Measurements from ENCODE around the gene ANKRD2. TPM values are rescaled to one million over a fixed set of nuclear protein-coding genes. Genes with fewer than 3 reads are reported as not detected.
"Not testable (repeated sequence)": the region's sequence is repeated elsewhere in the genome, so short reads cannot be mapped to it uniquely, and the experiment has no call there.

ANKRD2 gene
- polyA plus RNA-seq, 1 donor = 0.53 TPM

DNA sequence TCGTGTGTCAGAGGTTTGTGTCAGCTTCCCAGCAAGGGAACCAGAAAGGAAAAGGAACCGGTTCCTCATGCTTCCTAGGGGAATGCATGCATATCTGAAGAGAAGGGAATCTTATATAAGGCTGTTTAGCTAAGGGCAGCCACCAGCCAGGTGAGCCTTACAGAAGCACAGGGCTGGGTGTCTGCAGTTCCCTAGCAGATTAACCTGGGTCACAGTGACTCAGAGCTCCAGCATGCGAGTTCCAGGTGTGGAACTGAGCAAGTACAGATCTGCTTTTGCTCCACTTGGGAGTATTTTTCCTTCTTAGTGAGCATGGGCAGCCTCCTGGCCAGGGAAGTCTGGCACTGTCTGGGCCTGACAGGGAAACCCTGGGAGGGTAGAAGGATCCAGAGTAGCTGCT lies 957 bp upstream of the ANKRD2 start:
- DNase-seq = no peak

DNA sequence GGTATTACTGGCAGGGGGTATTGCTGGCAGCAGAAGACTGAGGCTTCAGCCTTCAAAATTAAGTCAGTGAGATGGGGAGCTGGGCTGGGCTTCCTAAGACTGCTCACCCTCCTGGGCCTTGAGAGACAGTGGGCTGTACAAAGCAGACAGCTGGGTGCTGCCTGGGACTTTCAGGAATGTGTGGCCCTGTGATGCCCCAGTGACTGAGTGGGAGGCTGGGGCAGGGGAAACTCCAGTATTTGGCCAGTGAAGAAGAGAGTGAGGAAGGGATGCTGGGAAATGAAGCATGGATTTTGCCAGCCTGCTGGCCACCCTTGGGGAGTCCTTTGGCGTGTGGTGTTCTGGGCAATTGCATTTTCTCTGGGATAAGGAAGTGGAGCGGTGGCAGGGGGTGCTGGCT lies 442 bp downstream of the ANKRD2 start:
- DNase-seq = no peak

DNA sequence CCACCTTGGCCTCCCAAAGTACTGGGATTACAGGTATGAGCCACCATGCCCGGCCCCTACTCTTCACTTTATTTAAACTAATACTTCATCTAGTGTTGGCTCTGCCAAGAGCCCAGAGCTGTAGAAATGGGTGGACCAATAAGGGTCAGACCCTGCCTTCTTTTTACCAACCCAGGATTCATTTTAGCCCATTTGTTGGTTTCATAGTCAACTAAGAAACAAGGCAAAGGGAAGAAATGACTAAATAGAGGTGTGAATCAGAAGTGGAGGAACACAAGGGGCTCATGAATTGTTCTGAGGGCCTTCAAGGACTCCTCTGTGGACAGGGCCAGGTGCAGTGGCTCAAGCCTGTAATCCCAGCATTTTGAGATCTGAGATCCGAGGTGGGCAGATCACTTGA lies 1.1 kb downstream of the ANKRD2 start:
- no peak for DNase-seq

DNA sequence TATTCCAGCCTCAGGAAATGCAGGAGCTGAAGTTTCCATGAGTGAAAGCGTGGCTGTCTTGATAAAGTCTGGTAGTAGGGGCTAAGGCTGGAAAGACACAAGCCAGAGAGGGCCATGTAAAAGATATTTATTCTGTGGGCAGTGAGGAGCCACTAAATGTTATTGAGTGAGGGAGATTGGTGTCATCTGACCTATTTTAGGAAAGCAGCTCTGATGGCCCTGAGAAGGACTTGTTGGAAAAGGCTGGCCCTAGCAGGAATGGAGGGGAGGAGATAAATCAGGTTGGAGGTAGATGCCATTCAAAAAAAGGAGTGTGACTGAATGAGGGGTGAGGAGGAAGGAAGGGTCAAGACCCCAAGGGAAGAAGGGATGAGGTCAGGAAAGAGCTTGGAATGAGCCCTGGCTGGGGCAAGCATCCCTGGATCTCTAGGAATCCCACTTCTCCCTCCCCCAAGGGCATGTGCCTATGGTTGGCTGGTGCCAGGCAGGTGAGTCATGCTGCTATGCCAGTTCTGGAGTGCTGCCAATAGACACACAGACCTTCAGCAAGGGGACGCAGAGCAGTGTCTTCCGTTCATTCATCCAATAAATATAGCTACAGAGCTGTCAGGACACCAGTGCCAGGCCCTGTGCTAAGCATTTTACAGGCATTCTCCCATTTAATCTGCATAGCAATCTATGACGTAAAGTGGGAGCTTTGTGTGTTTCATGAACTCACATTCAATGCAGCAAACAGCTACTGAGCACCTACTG lies 2.0 kb downstream of the ANKRD2 start:
- peak; percentile 72 for DNase-seq

GRCh38 chr10:97575127-97575668 lies 2.6 kb downstream of the ANKRD2 start:
- no peak for DNase-seq

DNA sequence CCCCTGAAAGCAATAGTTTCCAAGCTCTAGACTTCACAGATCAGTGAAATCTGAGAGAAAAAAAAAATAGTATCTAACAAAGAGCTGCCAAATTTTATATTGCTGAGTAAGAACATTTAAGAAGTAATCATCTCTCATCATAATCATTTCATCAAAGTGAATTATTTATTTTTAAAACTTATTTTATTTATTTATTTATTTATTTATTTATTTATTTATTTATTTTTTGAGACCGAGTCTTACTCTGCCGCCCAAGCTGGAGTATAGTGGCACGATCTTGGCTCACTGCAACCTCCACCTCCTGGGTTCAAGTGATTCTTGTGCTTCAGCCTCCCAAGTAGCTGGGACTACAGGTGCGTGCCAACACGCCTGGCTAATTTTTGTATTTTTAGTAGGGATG lies 3.9 kb downstream of the ANKRD2 start:
- DNase-seq = not testable (repeated sequence)

DNA sequence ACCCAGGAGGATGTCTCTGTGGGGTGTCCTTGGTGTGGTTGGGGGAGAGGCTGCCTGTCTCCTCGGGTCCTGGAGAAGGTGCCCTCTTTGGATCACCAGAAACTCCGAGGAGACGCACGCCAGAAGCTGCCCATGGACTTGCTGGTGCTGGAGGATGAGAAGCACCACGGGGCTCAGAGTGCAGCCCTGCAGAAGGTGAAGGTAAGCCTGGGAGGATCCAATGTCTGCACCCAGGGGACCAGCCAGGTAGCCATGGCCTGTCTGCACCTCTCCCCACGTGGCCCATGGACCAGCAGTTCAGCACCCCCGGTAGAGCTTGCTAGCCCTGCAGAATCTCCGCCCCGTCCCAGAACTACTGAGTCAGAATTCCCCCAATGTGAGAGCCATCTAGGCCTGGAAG lies 5.1 kb downstream of the ANKRD2 start:
- no peak for DNase-seq

DNA sequence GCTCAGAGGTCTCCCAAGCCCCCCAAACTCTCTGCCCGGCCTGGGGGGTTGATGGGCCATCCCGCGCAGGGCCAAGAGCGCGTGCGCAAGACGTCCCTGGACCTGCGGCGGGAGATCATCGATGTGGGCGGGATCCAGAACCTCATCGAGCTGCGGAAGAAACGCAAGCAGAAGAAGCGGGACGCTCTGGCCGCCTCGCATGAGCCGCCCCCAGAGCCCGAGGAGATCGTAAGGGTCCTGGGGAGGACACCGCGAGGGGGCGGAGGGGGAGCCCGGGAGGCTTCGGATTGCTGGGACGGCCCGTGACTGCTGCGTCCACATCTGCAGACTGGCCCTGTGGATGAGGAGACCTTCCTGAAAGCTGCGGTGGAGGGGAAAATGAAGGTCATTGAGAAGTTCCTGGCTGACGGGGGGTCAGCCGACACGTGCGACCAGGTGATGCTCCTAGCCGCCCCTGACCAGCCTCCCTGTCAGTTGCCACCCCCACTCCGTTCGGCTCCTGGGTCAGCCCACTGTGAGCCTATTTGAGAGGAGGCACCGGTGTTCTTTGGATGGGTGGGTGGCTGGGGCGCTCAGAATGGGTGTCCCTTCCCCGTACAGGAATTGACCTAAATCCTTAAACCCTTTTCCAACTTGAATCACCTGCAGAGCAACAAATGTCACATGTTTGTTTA lies 5.7 kb downstream of the ANKRD2 start:
- DNase-seq = no peak

DNA sequence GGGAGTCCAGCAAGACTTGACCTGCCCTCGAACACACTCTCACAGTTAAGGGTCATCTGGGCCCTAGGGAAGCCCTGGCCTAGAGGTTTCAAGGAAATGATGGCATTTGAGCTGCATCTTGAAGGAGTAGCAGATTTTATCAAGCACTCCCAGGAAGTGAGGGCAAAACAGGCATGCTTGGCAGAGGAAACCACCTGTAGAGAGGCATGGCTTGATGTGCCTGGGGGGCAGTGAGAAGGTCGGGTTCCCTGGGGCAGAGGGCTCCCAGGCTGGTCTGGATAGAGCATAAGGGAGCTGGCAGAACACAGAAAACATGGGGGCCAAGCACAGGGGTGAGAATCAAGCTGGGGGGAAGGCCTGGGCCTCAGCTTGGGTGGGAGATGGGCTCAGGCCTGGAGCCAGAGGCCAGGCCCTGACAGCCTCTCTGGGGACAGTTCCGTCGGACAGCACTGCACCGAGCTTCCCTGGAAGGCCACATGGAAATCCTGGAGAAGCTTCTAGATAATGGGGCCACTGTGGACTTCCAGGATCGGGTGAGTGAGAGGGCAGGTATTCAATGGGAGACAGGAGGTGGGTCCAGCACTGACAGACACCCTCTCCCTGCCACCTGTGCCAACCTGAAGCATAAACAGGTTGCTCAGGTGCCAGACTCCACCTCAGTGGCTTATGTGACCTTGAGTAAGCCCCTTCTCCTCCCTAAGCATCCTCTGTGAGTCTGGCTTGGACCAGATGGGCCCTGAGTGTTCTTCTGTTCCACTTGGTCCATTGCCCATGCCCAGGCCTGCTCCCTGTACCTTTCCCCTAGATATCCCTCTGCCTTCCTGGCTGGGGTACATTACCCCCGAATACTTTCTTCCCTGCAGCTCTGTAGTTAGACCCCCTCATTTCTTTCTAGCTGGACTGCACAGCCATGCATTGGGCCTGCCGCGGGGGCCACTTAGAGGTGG lies 8.1 kb downstream of the ANKRD2 start:
- DNase-seq = no peak

- DNase-seq = no peak
These were observed 9.6 kb downstream of the ANKRD2 start for GRCh38 chr10:97582169-97582568.

GRCh38 chr10:97583476-97583875 lies 10.9 kb downstream of the ANKRD2 start:
- no peak for DNase-seq

- DNase-seq = peak; percentile 52
These were observed 11.7 kb downstream of the ANKRD2 start, which contains the start of gene HOGA1 for GRCh38 chr10:97584060-97584797. HOGA1 (plus strand) TSS chr10:97584389; CDS start chr10:97584704, 315 bp downstream.

GRCh38 chr10:97584798-97585438 lies 12.3 kb downstream of the ANKRD2 start:
- DNase-seq = no peak

DNA sequence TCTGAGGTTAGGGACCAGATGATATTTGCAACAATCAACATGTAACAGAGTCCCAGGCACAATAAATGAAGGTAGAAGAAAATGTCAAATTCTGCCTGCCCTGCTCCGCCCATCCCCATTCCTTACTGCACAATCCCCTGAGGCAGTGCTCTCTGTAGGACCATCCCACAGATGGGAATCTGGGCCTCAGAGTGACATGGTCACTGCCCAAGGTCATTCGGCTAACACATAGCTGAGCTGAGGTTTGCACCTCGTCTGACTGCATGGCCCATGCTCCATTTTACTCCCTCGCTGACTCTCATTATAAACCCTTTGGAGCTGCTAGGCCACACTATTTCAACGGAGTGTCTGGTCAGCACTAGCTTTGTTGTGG lies 12.8 kb downstream of the ANKRD2 start:
- no peak for DNase-seq

DNA sequence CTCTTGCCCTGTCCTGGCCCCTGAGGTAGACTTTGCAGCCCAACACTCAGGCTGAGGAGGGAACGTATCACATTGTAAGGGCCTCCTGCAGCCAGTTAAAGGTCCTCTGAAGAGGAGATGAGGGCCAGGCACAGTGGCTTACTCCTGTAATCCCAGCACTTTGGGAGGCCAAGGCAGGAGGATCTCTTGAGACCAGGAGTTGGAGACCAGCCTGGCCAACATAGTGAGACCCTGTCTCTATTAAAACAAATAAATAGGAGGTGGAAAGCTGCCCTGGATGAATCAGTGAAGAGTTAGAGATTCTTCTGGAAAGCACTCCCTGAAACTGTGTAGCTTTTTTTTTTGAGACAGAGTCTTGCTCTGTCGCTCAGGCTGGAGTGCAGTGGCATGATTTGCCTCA lies 14.6 kb downstream of the ANKRD2 start:
- no peak for DNase-seq

GRCh38 chr10:97589479-97589878 lies 16.9 kb downstream of the ANKRD2 start, which contains the start of gene C10orf62:
C10orf62 (plus strand) TSS chr10:97589721; CDS start chr10:97589898, 177 bp downstream.
- no peak for DNase-seq

GRCh38 chr10:97590082-97590747 lies 17.6 kb downstream of the ANKRD2 start:
- DNase-seq = no peak

- DNase-seq = no peak
These were observed 18.3 kb downstream of the ANKRD2 start for GRCh38 chr10:97590748-97591495.

DNA sequence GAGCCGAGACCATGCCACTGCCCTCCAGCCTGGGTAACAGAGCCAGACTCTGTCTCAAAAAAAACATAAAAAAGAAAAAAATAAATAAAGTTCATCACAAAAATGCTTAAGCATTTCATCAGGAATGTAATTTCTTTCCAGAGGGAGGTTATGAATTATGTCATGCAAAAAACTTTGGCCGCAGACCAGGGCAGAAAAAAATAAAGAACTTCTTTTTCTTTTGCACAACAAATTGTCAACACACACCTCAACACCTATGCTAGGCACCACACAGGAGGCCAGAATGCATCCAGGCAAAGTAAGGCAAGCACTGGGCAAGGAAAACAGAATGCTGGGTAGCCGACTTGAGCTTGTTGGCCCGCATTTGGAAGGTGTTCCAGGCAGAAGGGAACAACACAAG lies 20.8 kb downstream of the ANKRD2 start:
- no peak for DNase-seq
